Astrocyte of the cerebellum (primary cell): ENCODE measurements around the gene FZR1.
"Not testable (repeated sequence)": the region's sequence is repeated elsewhere in the genome, so short reads cannot be mapped to it uniquely, and the experiment has no call there.

Source experiments
- DNase-seq: peaks from one replicate; pipeline ENCODE4 v3.0.0-alpha.2; 2011; ENCODE audit warnings: low read depth
- H3K4me3 ChIP-seq: 2 replicates; pipeline ENCODE4 v1.5.1; 2011; ENCODE audit warnings: mild to moderate bottlenecking, low read depth, low read length, moderate library complexity
- CTCF ChIP-seq: IDR thresholded peaks from 2 replicates; pipeline ENCODE4 v1.5.1; 2012; ENCODE audit warnings: low read length, low read depth, moderate library complexity, mild to moderate bottlenecking; ENCODE audit errors: missing control alignments
- in situ Hi-C: cut with HindIII; loops from 2 replicates; pipeline ENCODE4 v1.10.0; 2017; ENCODE audit warnings: low sequenced_read_pairs

The FZR1 gene

GRCh38 chr19:3556978-3557460, 50.9 kb downstream of the FZR1 start:
- in situ Hi-C loops, result no loop called here

GRCh38 chr19:3557461-3558248, 51.5 kb downstream of the FZR1 start, which contains the start of gene MFSD12:
Gene MFSD12 (minus strand): TSS chr19:3557586. CDS start chr19:3557403, 183 bp downstream.
- DNase-seq, result peak; percentile 73
- H3K4me3 ChIP-seq, result peak within 1 kb of the TSS; percentile 69
- in situ Hi-C loops, result no loop called here
- TF ChIP-seq CTCF, result no peak

More at GRCh38 chr19:3556978-3557460, 50.9 kb downstream of the FZR1 start:
- DNase-seq, result no peak
- H3K4me3 ChIP-seq, result peak overlapping the region; percentile 69
- no peak for TF ChIP-seq CTCF

- no peak for DNase-seq
- no peak for TF ChIP-seq CTCF
- no peak overlapping the region for H3K4me3 ChIP-seq
- in situ Hi-C loops, result no loop called here
Observed at GRCh38 chr19:3563709-3564524, 57.8 kb downstream of the FZR1 start.

- DNase-seq, result no peak
- in situ Hi-C loops, result no loop called here
- no peak overlapping the region for H3K4me3 ChIP-seq
- no peak for TF ChIP-seq CTCF
Observed at GRCh38 chr19:3565139-3565538, 59.0 kb downstream of the FZR1 start.

- H3K4me3 ChIP-seq, DNase-seq, in situ Hi-C loops: not testable (repeated sequence)
Observed at GRCh38 chr19:3570042-3570441, 63.9 kb downstream of the FZR1 start.

GRCh38 chr19:3570606-3571011, 64.5 kb downstream of the FZR1 start:
- no peak for DNase-seq
- no peak for TF ChIP-seq CTCF
- no peak overlapping the region for H3K4me3 ChIP-seq
- in situ Hi-C loops, result no loop called here
